Lung (tissue), 12 donors: Measurements from ENCODE around the gene CHAF1B. TPM values are rescaled to one million over a fixed set of nuclear protein-coding genes. Genes with fewer than 3 reads are reported as not detected.
A peak's percentile ranks its signal among the peaks of the same experiment; 100 is the strongest.

Source experiments
- ATAC-seq: fragments of 200-7000 bp; cut with Tn5 transposase; one replicate; pipeline ENCODE4 v1.9.1; 2020; ENCODE audit warnings: moderate number of reproducible peaks; ENCODE audit not compliant: insufficient read depth, low FRiP score
- DNase-seq, 3 donors: peaks; one replicate each; pipeline ENCODE4 v3.0.0-alpha.2; 2013 to 2017
- H3K27ac ChIP-seq, 2 donors: one replicate each; pipeline ENCODE4 v1.5.1; 2013; ENCODE audit warnings: mild to moderate bottlenecking in 2 of 2, moderate library complexity in 2 of 2, control low read depth in 1 of 2, inconsistent platforms in 1 of 2, low read depth in 1 of 2, low read length in 1 of 2
- H3K27me3 ChIP-seq, 3 donors: one replicate each; pipeline ENCODE4 v1.5.1; 2013; ENCODE audit warnings: low read length in 2 of 3; ENCODE audit not compliant: control insufficient read depth in 3 of 3, insufficient read depth in 3 of 3
- H3K36me3 ChIP-seq, 4 donors: one replicate each; pipeline ENCODE4 v1.5.1; 2013; ENCODE audit warnings: low read length in 4 of 4, mild to moderate bottlenecking in 1 of 4, moderate library complexity in 1 of 4; ENCODE audit not compliant: control insufficient read depth in 4 of 4, insufficient read depth in 4 of 4
- H3K4me1 ChIP-seq, 5 donors: one replicate each; pipeline ENCODE4 v1.5.1; 2013; ENCODE audit warnings: low read length in 5 of 5, mild to moderate bottlenecking in 2 of 5, moderate library complexity in 1 of 5; ENCODE audit not compliant: control insufficient read depth in 5 of 5, insufficient read depth in 5 of 5
- H3K4me3 ChIP-seq: one replicate; pipeline ENCODE4 v1.5.1; 2013; ENCODE audit warnings: mild to moderate bottlenecking, control low read depth, moderate library complexity
- H3K9ac ChIP-seq, 2 donors: one replicate each; pipeline ENCODE4 v1.5.1; 2013; ENCODE audit warnings: low read length in 2 of 2, control low read depth in 1 of 2; ENCODE audit not compliant: insufficient read depth in 1 of 2
- H3K9me3 ChIP-seq, 4 donors: one replicate each; pipeline ENCODE4 v1.5.1; 2013; ENCODE audit warnings: low read length in 3 of 4, mild to moderate bottlenecking in 1 of 4, moderate library complexity in 1 of 4; ENCODE audit not compliant: control insufficient read depth in 4 of 4, insufficient read depth in 3 of 4
- WGBS, 2 donors: extraction: QIAGEN DNeasy Blood & Tissue Kit; methylation state at CpG; one replicate each; pipeline ENCODE4 v1.1.7; 2013; 5-methylcytosine and 5-hydroxymethylcytosine counted together
- polyA plus RNA-seq, 2 donors: library from polyadenylated mRNA; stranded (reverse); fragments of 200-250 nt; gene quantifications; one replicate each; pipeline ENCODE4 v1.2.1, GENCODE V29; 2013
- total RNA-seq, 2 donors: library from RNA; depleted of rRNA in 1 of 2; stranded (reverse); fragments of >200 nt in 1 of 2; gene quantifications; one replicate each; pipeline ENCODE4 v1.2.1, GENCODE V29; 2014 to 2021
- TF ChIP-seq, protein P1 (sequence below): IDR thresholded peaks from 2 replicates; pipeline ENCODE4 v1.5.1; 2012; ENCODE audit warnings: mild to moderate bottlenecking; ENCODE audit errors: control extremely low read depth, extremely low read depth
- donor health status: control.
- donor health status: control.
- donor health status: Bipolar disorder and iron deficiency.
- donor health status: healthy.
- donor health status: DM: yes; HTN: yes; CAD: no.

Gene CHAF1B
- total and polyA plus RNA-seq, 4 donors: 1.3 to 3.4 (median 1.6) TPM

DNA sequence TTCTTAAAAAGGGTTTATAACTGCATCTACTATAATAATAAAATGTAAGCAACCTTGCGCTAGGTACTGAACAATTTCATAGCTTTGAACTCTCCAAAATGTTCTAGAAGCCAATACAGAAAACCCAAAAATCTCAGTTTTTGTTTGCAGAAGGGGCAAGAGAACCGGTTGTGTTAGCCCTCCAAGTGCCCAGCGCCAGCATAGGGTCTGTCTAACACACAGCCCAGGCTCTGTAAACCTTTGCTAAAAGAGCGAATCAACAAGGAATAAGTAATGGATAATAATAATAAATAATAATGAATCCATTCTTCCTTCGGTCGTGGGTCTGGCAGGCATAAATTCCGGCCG, 333 bp upstream of the CHAF1B start:
- Histone ChIP-seq H3K4me1 (peaks cover 0 to 11% (median 0%) of the 10 kb centered on the region in 5 donors), H3K4me3 (no peak overlapping the region), H3K9me3 (no peaks in the 10 kb centered on the region), H3K27ac (no peak overlapping the region), H3K9ac (no peak overlapping the region), H3K27me3 (no peaks in the 10 kb centered on the region), H3K36me3 (no peaks in the 10 kb centered on the region)
- no peak for ATAC-seq
- no peak for DNase-seq
- 34 to 35% methylated on average over 8 of the region's 8 CpGs for WGBS, 2 donors
- TF ChIP-seq, protein P1, sequence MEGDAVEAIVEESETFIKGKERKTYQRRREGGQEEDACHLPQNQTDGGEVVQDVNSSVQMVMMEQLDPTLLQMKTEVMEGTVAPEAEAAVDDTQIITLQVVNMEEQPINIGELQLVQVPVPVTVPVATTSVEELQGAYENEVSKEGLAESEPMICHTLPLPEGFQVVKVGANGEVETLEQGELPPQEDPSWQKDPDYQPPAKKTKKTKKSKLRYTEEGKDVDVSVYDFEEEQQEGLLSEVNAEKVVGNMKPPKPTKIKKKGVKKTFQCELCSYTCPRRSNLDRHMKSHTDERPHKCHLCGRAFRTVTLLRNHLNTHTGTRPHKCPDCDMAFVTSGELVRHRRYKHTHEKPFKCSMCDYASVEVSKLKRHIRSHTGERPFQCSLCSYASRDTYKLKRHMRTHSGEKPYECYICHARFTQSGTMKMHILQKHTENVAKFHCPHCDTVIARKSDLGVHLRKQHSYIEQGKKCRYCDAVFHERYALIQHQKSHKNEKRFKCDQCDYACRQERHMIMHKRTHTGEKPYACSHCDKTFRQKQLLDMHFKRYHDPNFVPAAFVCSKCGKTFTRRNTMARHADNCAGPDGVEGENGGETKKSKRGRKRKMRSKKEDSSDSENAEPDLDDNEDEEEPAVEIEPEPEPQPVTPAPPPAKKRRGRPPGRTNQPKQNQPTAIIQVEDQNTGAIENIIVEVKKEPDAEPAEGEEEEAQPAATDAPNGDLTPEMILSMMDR: no peak

- 76 to 79% methylated on average over 21 of the region's 21 CpGs for WGBS, 2 donors
- ATAC-seq: no peak
- TF ChIP-seq, protein P1: no peak
Observed at GRCh38 chr21:36386031-36386642, 945 bp downstream of the CHAF1B start.

DNA sequence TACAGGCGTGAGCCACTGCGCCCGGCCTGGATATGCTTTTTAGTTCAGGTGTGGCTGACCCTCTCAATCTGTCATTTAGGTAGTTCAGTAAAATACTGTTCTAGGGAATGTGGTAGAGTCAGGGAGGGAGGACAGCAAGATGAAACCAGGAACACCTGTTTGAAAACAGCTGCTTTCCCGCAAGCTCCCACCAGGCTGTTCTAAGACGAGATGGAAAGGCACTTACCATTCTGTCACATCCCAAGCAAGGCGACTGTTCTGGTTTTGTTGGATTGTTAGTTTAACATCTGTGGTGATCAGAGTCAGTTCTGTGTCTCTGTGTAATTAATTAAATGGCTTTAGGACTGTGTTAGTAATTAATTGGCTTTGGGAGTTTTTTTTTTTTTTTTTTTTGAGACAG, 2.9 kb downstream of the CHAF1B start:
- no peaks in the 10 kb centered on the region for H3K9me3 ChIP-seq
- 96 to 98% methylated on average over 6 of the region's 6 CpGs for WGBS, 2 donors

More at GRCh38 chr21:36386031-36386642, 945 bp downstream of the CHAF1B start:
- no peaks in the 10 kb centered on the region for H3K9me3 ChIP-seq
- no peak overlapping the region for H3K27ac ChIP-seq
- H3K4me3 ChIP-seq: peak overlapping the region; percentile 54
- no peaks in the 10 kb centered on the region for H3K27me3 ChIP-seq
- peak overlapping the region in 1 of 2 donors; percentile 53 for H3K9ac ChIP-seq
- peaks cover 0 to 11% (median 0%) of the 10 kb centered on the region in 5 donors for H3K4me1 ChIP-seq
- DNase-seq: peak in 1 of 3 donors; percentile 34
- no peaks in the 10 kb centered on the region for H3K36me3 ChIP-seq

More for the DNA sequence above, 2.9 kb downstream of the CHAF1B start:
- peaks cover 0 to 4% (median 1%) of the 10 kb centered on the region in 4 donors for H3K36me3 ChIP-seq
- TF ChIP-seq, protein P1: no peak
- DNase-seq (no peak), ATAC-seq (no peak)
- H3K27me3 ChIP-seq: no peaks in the 10 kb centered on the region
- no peak overlapping the region for H3K27ac ChIP-seq
- no peak overlapping the region for H3K9ac ChIP-seq
- no peak overlapping the region for H3K4me3 ChIP-seq
- peaks cover 0 to 11% (median 0%) of the 10 kb centered on the region in 5 donors for H3K4me1 ChIP-seq
